ENCODE results near the gene TEX53.

DNA sequence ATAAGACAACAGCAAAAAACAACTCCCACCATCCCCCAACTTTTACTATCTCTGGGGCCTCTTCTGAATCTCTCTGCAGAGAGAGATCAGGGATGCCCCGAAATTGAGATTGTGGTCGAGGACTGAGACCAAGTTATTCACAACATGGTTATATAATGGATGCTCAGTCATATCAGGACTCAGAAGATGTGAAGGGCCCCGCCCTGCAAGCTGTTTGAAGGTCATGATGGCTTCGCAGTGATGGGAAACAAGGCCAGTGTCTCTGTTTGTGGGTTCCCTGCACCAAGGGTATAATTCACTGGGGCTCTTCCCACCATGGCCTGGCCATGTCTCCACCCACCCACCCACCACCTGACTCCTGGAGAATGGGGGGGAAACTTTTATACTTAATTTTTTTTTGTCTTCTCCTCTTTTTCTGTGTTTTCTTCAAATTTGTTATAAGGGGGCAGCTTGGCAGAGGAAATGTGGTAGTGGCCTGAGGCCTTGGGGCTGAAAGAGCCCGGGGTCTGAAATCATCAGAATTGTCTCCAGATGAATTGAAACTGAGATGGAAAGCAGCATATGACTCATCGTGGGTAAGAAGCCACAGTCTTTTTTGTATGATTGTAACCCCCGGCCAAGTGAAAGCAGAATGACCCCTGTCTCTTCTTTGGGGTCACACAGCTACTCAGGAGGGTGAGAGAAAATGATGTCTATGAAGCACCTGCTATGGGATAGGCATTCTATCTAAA, 39.4 kb upstream of the TEX53 start:
- TF ChIP-seq MAX (IDR thresholded peaks at IDR 0.05) (no peak), HDAC2 (IDR thresholded peaks at IDR 0.05; ENCODE audit: borderline replicate concordance in 1 of 2, low read depth in 2 of 2, low read length in 2 of 2) (no peak), POLR2AphosphoS5 (IDR thresholded peaks at IDR 0.05; ENCODE audit: low read depth, low read length) (no peak), CEBPB (IDR thresholded peaks at IDR 0.05; ENCODE audit: low read depth, low read length) (no peak), CTBP2 (IDR thresholded peaks at IDR 0.05; ENCODE audit: borderline replicate concordance, insufficient read depth, insufficient read length, low read length) (no peak), EZH2 (IDR thresholded peaks at IDR 0.05; ENCODE audit: low read depth, low read length, severe bottlenecking) (no peak), JUND (IDR thresholded peaks at IDR 0.05; ENCODE audit: low read length) (no peak), CBX8 (IDR thresholded peaks at IDR 0.05; ENCODE audit: borderline replicate concordance, low read depth, low read length) (no peak), RNF2 (IDR thresholded peaks at IDR 0.05; ENCODE audit: borderline replicate concordance, low read depth, low read length, missing control alignments, poor library complexity, severe bottlenecking) (no peak), E2F6 (IDR thresholded peaks at IDR 0.05) (no peak), CTCF (IDR thresholded peaks at IDR 0.05; ENCODE audit: control extremely low read depth in 1 of 3, insufficient read depth in 1 of 3, low read depth in 1 of 3, low read length in 3 of 3) (no peak), SIX5 (IDR thresholded peaks at IDR 0.05; ENCODE audit: low read depth, low read length) (no peak), POLR2A (IDR thresholded peaks at IDR 0.05; ENCODE audit: control extremely low read depth in 1 of 2, low read depth in 2 of 2, low read length in 2 of 2) (no peak), RAD21 (IDR thresholded peaks at IDR 0.05 in 1 of 2, conservative IDR thresholded peaks at IDR 0.05 in 1 of 2; ENCODE audit: low read depth in 2 of 2, low read length in 2 of 2) (no peak)

Measured in H1 (cell line).